ENCODE measurements around the gene CFL2.
"Not testable (repeated sequence)": the region's sequence is repeated elsewhere in the genome, so short reads cannot be mapped to it uniquely, and the experiment has no call there.

CFL2 gene

GRCh38 chr14:34714320-34715126, at the start of gene CFL2:
Gene CFL2 (minus strand): TSS chr14:34714593. CDS start chr14:34714540, 53 bp downstream.
- peak; percentile 78 for DNase-seq (ENCODE audit: low read depth)

- no peak for DNase-seq (ENCODE audit: low read depth)
Observed at GRCh38 chr14:34755215-34755614, 40.8 kb upstream of the CFL2 start.

- DNase-seq (ENCODE audit: low read depth): no peak
Observed at GRCh38 chr14:34754687-34755086, 40.3 kb upstream of the CFL2 start.

GRCh38 chr14:34750670-34751069, 36.3 kb upstream of the CFL2 start:
- DNase-seq (ENCODE audit: low read depth): peak; percentile 55

- DNase-seq (ENCODE audit: low read depth): no peak
Observed at GRCh38 chr14:34750233-34750632, 35.8 kb upstream of the CFL2 start.

- DNase-seq (ENCODE audit: low read depth): no peak
Observed at GRCh38 chr14:34749408-34749807, 35.0 kb upstream of the CFL2 start.

GRCh38 chr14:34742270-34743115, 28.1 kb upstream of the CFL2 start:
- no peak for DNase-seq (ENCODE audit: low read depth)

- DNase-seq (ENCODE audit: low read depth): no peak
Observed at GRCh38 chr14:34741840-34742239, 27.4 kb upstream of the CFL2 start.

- not testable (repeated sequence) for DNase-seq (ENCODE audit: low read depth)
Observed at GRCh38 chr14:34740139-34740538, 25.7 kb upstream of the CFL2 start.

- not testable (repeated sequence) for DNase-seq (ENCODE audit: low read depth)
Observed at GRCh38 chr14:34737079-34737478, 22.7 kb upstream of the CFL2 start.

- DNase-seq (ENCODE audit: low read depth): no peak
Observed at GRCh38 chr14:34733245-34733644, 18.9 kb upstream of the CFL2 start.

- no peak for DNase-seq (ENCODE audit: low read depth)
Observed at GRCh38 chr14:34732802-34733201, 18.4 kb upstream of the CFL2 start.

GRCh38 chr14:34723867-34724266, 9.5 kb upstream of the CFL2 start:
- DNase-seq (ENCODE audit: low read depth): no peak

- DNase-seq (ENCODE audit: low read depth): peak; percentile 47
Observed at GRCh38 chr14:34722723-34723545, 8.5 kb upstream of the CFL2 start.

- no peak for DNase-seq (ENCODE audit: low read depth)
Observed at GRCh38 chr14:34721129-34721528, 6.7 kb upstream of the CFL2 start.

GRCh38 chr14:34718750-34719304, 4.4 kb upstream of the CFL2 start:
- DNase-seq (ENCODE audit: low read depth): peak; percentile 25

GRCh38 chr14:34715127-34715863, 902 bp upstream of the CFL2 start:
- no peak for DNase-seq (ENCODE audit: low read depth)

- peak; percentile 72 for DNase-seq (ENCODE audit: low read depth)
Observed at GRCh38 chr14:34713681-34714319, 593 bp downstream of the CFL2 start.

- no peak for DNase-seq (ENCODE audit: low read depth)
Observed at GRCh38 chr14:34713122-34713680, 1.2 kb downstream of the CFL2 start.

Measured in fibroblast of gingiva (primary cell).